GM18498 (cell line): Measurements from ENCODE around the gene DYRK1A.
A peak's percentile ranks its signal among the peaks of the same experiment; 100 is the strongest.

Experiments used
- ATAC-seq: cut with Tn5 transposase; IDR thresholded peaks from one replicate; pipeline ENCODE4 v1.9.1; 2021; ENCODE audit warnings: mild to moderate bottlenecking, moderate library complexity; ENCODE audit not compliant: unreplicated experiment

Gene DYRK1A

DNA sequence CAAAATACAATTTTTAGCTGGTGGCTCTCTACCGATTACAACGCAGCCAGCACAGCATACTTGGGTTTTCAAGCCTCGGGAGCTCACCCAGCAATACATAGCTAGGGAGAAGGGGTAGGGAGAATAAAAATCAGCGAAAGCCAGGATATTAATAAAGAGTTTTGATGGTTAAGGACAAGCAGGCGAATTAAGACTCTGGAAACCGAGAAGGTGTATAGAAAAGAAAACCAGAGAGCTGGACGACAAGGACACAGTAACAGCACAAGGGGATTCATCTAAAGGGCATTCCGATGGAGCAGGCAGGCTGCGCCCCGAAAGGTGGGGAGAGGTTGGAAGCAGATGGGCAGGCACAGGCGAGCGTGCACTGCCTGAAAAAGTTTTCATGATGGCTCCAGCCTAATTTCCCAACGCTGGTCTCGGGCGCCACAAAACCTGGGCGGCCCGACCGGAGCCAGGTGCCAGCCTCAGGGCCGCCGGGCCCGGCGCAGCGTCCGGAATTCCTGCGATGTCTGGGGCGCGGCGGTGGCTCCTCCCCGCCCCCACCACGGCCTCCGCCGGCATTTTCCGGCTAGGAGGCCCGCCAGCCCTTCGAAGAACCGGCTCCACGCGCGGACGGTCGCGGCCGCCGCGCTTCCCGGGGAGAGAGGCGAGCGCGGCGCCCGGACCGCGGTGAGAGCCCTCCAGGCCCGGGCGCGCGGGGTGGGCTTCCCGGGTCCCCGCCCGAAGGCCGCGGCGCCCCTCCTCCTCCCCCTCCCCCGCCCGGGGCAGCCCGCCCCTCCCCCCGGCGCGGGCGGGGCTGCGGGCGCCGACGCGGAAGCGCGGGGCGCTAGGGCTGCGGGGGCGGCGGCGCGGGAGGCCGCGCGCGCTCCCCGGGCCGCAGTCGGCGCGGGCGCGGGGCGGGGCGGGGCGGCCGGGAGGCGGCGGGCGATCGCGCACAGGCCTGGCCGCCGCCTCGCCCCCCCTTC is 774 bp upstream of the DYRK1A start:
- peak; percentile 40 for ATAC-seq

GRCh38 chr21:37367336-37367702 is 746 bp downstream of the DYRK1A start:
- no peak for ATAC-seq

GRCh38 chr21:37367703-37368540 is 1.3 kb downstream of the DYRK1A start:
- ATAC-seq, result peak; percentile 11

- ATAC-seq, result no peak
Measured at GRCh38 chr21:37368541-37369279, 2.1 kb downstream of the DYRK1A start.

GRCh38 chr21:37369307-37369854 is 2.8 kb downstream of the DYRK1A start:
- no peak for ATAC-seq

- ATAC-seq, result peak; percentile 13
Measured at GRCh38 chr21:37370152-37371040, 3.8 kb downstream of the DYRK1A start.

DNA sequence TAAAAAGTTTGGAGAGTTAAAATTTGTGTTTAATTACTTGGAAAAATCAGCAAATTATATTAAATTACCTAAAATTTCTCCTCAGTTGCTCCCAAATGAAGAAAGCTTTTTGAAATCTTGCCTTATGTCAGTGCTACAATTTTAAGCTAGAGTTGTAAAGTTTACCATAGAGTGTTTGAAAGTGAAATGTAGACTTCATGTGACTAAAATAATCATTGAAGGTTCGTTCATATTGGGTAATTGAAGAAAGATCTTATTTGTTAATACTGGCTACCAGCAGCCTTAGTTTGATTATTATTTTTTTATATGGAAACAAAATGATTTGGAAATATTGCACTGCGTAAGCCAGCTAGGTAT is 4.4 kb downstream of the DYRK1A start:
- no peak for ATAC-seq

DNA sequence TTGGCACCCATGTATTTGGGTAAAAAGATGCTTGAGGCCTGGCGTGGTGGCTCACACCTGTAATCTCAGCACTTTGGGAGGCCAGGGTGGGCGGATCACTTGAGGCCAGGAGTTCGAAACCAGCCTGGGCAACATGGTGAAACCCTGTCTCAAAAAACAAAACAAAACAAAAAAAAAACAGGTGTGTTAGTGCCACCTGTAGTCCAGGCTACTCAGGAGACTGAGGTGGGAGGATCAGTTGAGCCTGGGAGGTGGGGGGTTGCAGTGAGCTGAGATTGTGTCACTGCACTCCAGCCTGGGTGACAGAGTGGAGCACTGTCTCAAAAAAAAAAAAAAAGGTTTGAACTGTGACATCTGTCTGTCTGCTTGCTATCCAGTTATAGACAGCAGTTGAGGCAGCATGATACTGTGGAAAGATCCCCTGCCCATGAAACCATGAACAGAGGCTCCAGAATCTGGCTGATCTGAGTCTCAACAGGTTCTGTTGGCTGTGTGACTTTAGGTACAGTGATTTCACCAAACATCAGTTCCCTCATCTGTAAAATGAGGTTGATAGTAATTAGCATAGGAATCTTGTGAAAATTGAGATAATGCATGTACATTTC is 5.7 kb downstream of the DYRK1A start:
- no peak for ATAC-seq

DNA sequence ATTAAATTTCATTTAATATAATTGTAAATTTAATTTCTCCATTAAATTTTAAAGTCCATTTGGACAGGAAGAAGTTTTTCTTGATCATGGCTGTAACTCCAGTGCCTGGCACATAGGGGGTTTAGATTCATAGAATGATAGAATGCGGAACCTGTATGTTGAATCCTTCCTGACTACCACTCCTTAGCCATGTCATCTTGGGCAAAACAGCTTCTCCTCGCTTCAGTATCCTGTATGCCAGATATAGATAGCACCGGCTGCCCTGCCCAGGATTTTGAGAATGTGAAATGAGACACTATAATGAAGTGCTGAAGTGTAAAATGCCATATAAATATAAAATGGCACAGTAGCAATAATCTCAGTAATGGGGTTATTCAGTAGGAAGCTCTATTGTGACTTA is 6.4 kb downstream of the DYRK1A start:
- ATAC-seq, result no peak

- no peak for ATAC-seq
Measured at GRCh38 chr21:37373539-37373938, 7.0 kb downstream of the DYRK1A start.

- ATAC-seq, result no peak
Measured at GRCh38 chr21:37374027-37374426, 7.5 kb downstream of the DYRK1A start.

GRCh38 chr21:37375866-37376574 is 9.4 kb downstream of the DYRK1A start:
- ATAC-seq, result no peak

DNA sequence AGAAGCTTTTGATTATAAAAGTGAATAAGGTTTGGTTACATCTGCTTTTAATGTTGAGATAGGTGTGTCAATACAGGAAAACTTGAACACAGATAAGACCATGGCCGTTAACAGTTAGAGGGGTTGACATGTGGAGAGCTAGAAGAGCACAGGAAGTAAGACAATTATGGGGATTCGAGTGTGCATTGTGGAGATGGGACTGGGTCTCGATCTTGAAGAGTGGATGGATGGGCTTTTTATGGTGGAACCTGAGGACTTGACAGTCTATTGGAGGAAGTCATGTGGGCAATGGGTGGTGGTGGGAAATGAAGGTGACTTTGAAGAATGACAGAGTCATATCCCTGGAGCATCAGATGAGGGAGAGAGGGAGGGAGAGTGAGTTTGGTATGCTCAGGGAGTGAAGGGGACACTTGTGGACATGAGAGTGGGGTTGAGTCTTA is 12.1 kb downstream of the DYRK1A start:
- no peak for ATAC-seq

GRCh38 chr21:37380349-37381323 is 14.1 kb downstream of the DYRK1A start:
- no peak for ATAC-seq

DNA sequence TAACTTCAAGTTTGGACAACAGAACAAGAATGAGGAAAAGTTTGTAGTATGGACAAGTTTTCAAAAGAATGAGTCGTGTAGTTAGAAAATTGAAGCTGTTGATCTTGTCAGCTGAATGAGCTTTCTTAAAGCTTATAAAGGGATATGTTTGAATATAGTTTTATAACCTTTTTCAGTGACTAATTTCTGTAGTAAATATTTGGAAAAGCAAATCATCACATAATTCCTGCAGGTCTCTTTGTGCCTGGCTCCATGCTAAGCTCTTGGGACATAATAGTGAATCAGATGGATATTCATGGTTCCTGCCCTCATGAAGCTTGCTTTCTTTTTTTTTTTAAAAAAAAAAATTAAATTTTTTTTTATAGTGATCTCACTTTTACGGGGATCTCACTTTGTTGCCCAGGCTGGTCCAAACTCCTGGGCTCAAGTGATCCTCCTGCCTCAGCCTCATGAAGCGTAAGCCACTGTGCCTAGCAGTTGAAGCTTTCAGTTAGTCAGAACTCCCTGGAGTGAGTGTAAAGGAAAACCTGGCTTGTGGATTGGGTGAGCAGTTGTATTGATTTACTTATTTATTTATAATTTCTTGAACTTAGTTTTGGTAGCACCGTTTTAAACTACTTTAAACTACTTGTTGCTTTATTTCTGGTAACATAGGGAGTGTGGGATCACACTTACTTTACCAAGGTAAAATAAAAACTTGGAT is 15.5 kb downstream of the DYRK1A start:
- no peak for ATAC-seq

GRCh38 chr21:37383086-37383485 is 16.5 kb downstream of the DYRK1A start:
- ATAC-seq, result no peak

- no peak for ATAC-seq
Measured at GRCh38 chr21:37383784-37384311, 17.3 kb downstream of the DYRK1A start.
